ENCODE results near the gene MPZL3.

Gene MPZL3

GRCh38 chr11:118232659-118233058 is 19.5 kb downstream of the MPZL3 start:
- H3K9me3 ChIP-seq (ENCODE audit: control insufficient read depth, insufficient read depth, low read length), result no peaks in the 10 kb centered on the region
- H3K9ac ChIP-seq (ENCODE audit: low read depth, low read length), result no peak overlapping the region
- H3K36me3 ChIP-seq (ENCODE audit: insufficient read depth, low read length), result no peaks in the 10 kb centered on the region
- peaks cover 6% of the 10 kb centered on the region; the same call in 1 of the 2 replicates for H3K4me1 ChIP-seq (ENCODE audit: insufficient read depth, low read length)

GRCh38 chr11:118231461-118231860 is 20.7 kb downstream of the MPZL3 start:
- no peaks in the 10 kb centered on the region; the same call in 1 of the 2 replicates for H3K36me3 ChIP-seq (ENCODE audit: insufficient read depth, low read length)
- no peak overlapping the region for H3K9ac ChIP-seq (ENCODE audit: low read depth, low read length)
- peaks cover 6% of the 10 kb centered on the region; the same call in 1 of the 2 replicates for H3K4me1 ChIP-seq (ENCODE audit: insufficient read depth, low read length)
- H3K9me3 ChIP-seq (ENCODE audit: control insufficient read depth, insufficient read depth, low read length), result no peaks in the 10 kb centered on the region

DNA sequence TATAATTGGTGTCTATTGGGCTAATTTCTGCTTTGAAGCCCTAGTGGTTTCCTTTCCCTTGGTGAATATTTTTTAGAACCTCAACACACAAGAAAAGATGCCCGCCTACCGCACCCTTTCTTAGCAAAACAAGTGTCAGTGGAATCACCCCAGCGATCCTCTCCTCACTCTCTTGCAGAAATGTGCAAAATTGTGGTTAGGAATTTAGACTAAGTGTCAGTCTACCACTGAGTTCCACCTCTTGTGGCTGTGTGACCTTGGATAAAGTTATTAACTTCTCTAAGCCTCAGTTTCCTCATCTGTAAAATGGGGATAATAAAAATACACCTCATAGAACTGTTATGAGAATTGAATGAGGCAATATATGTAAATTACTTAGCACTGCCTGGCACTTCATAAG is 22.1 kb downstream of the MPZL3 start:
- Histone ChIP-seq H3K4me1 (ENCODE audit: insufficient read depth, low read length) (peaks cover 6% of the 10 kb centered on the region; the same call in 1 of the 2 replicates), H3K9ac (ENCODE audit: low read depth, low read length) (no peak overlapping the region), H3K36me3 (ENCODE audit: insufficient read depth, low read length) (no peaks in the 10 kb centered on the region; the same call in 1 of the 2 replicates), H3K9me3 (ENCODE audit: control insufficient read depth, insufficient read depth, low read length) (no peaks in the 10 kb centered on the region)

DNA sequence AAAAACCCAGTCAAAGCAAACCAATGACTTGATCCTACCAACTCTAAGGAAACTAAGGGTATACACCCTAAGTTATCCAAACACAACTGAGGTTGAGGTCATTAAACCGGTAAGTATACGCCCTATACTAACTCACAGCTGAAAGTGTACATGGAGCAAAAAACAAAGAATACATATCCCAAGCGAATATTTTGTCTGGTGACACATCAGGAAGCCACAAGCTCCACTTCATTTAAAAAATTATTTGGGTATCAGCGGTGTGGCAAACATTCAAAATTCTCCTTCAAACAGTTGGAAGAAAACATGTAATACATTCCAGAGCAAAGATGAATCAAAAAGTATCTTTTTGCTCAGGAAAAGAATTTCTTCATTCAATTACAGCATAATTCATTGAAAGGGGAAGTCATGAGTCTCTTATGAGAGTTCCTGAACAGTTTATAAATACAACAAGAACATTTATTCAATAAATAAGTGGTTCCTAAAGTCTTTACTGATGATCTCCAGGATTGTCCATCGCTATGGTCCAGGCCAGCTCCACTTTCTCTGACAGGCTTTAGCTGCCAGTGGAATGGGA is 22.8 kb downstream of the MPZL3 start:
- no peak overlapping the region for H3K9ac ChIP-seq (ENCODE audit: low read depth, low read length)
- H3K9me3 ChIP-seq (ENCODE audit: control insufficient read depth, insufficient read depth, low read length), result no peaks in the 10 kb centered on the region
- no peaks in the 10 kb centered on the region; the same call in 1 of the 2 replicates for H3K36me3 ChIP-seq (ENCODE audit: insufficient read depth, low read length)
- peaks cover 6% of the 10 kb centered on the region; the same call in 1 of the 2 replicates for H3K4me1 ChIP-seq (ENCODE audit: insufficient read depth, low read length)

DNA sequence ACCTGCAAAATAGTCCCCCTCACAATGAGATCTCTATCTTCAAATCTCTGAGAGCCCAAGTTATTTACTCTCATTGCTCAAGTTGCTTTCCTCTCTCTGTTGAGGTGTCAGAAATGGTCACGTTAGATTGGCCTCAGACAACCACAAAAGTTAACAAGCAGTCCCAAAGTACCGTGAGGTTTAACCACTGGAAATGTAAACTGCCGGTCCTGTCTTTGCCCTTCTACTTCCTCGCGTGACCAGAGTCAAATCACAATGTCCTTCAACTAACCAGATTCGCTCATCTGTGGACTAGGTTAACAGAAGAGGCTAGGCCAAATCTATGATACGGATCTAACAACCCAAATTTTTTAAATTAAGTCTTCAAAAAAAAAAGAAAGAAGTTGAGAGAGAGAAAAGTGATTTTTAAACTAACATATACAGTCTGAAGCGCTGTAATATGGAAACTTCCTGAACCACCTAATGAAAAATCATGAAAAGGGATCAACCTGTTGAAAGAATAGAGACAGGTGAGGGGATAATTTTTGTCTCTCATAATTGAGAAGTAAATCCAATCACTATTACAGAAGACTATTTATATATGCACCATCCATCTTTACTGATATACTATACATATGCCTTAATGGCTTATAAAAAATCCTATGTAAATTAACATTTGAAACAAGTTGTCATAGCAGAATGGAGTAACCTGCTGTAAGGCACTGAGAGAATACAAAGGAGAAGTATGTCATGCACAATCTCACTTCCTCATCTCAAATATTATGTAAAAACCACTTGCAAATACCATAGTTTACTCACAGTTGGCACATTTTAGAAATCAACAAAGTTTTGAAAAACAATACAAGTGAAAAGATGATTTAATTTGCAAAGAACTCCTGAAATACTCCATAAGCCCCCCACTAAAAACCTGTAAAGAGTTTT is 24.0 kb downstream of the MPZL3 start:
- H3K4me1 ChIP-seq (ENCODE audit: insufficient read depth, low read length), result peaks cover 6% of the 10 kb centered on the region; the same call in 1 of the 2 replicates
- no peaks in the 10 kb centered on the region for H3K9me3 ChIP-seq (ENCODE audit: control insufficient read depth, insufficient read depth, low read length)
- no peak overlapping the region for H3K9ac ChIP-seq (ENCODE audit: low read depth, low read length)
- H3K36me3 ChIP-seq (ENCODE audit: insufficient read depth, low read length), result no peaks in the 10 kb centered on the region; the same call in 1 of the 2 replicates

- H3K9me3 ChIP-seq (ENCODE audit: control insufficient read depth, insufficient read depth, low read length), result no peaks in the 10 kb centered on the region
- no peaks in the 10 kb centered on the region; the same call in 1 of the 2 replicates for H3K36me3 ChIP-seq (ENCODE audit: insufficient read depth, low read length)
- no peak overlapping the region for H3K9ac ChIP-seq (ENCODE audit: low read depth, low read length)
- H3K4me1 ChIP-seq (ENCODE audit: insufficient read depth, low read length), result no peaks in the 10 kb centered on the region
These were observed 25.4 kb downstream of the MPZL3 start for GRCh38 chr11:118226781-118227180.

- no peaks in the 10 kb centered on the region; the same call in 1 of the 2 replicates for H3K36me3 ChIP-seq (ENCODE audit: insufficient read depth, low read length)
- H3K4me1 ChIP-seq (ENCODE audit: insufficient read depth, low read length), result no peaks in the 10 kb centered on the region
- H3K9me3 ChIP-seq (ENCODE audit: control insufficient read depth, insufficient read depth, low read length), result no peaks in the 10 kb centered on the region
These were observed 25.9 kb downstream of the MPZL3 start for GRCh38 chr11:118226296-118226695.

DNA sequence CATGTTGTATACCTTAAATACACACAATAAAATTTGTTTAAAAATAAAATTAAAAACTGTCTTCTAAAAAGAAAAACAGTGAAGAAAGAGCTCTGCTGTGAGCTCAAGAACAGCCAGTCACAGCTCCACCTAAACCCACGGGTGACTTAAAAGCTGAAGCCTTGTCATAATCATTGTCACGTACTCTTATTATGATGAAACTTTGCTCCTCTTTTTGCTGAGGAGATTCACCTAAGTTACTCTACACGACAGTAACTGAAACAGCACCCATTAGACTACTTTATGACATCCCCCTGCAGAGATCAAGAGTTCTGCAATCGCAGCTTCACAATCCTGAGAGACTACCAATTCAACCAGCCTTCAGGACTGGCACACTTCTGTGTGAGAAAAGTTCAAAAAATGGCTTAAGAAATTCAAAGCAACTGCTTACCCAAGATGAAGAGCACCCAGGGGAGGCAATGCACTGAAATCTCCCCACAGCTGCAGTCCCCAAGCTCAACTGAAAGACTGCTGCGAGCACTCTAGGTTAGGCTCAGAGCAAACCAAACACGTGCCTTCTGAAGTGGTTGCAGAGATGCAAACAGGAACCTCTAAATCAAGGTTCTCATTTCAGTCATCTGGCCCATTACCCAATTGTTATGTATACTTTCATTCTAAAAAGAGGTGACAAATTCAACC is 27.5 kb downstream of the MPZL3 start, which contains the start of gene JAML:
TSS of gene JAML (minus strand) at position 501 of the 678 bp plus-strand sequence. CDS start 10,145 bp downstream, outside the sequence.
- no peak within 1 kb of the TSS for H3K9ac ChIP-seq (ENCODE audit: low read depth, low read length)
- no peaks in the 10 kb centered on the region; the same call in 1 of the 2 replicates for H3K36me3 ChIP-seq (ENCODE audit: insufficient read depth, low read length)
- H3K4me1 ChIP-seq (ENCODE audit: insufficient read depth, low read length), result no peaks in the 10 kb centered on the region
- H3K9me3 ChIP-seq (ENCODE audit: control insufficient read depth, insufficient read depth, low read length), result no peaks in the 10 kb centered on the region

More at GRCh38 chr11:118226296-118226695, 25.9 kb downstream of the MPZL3 start:
- H3K9ac ChIP-seq (ENCODE audit: low read depth, low read length), result no peak overlapping the region

GRCh38 chr11:118223992-118224391 is 28.2 kb downstream of the MPZL3 start:
- H3K4me1 ChIP-seq (ENCODE audit: insufficient read depth, low read length), result no peaks in the 10 kb centered on the region
- no peaks in the 10 kb centered on the region; the same call in 1 of the 2 replicates for H3K36me3 ChIP-seq (ENCODE audit: insufficient read depth, low read length)
- no peak overlapping the region for H3K9ac ChIP-seq (ENCODE audit: low read depth, low read length)
- H3K9me3 ChIP-seq (ENCODE audit: control insufficient read depth, insufficient read depth, low read length), result no peaks in the 10 kb centered on the region

DNA sequence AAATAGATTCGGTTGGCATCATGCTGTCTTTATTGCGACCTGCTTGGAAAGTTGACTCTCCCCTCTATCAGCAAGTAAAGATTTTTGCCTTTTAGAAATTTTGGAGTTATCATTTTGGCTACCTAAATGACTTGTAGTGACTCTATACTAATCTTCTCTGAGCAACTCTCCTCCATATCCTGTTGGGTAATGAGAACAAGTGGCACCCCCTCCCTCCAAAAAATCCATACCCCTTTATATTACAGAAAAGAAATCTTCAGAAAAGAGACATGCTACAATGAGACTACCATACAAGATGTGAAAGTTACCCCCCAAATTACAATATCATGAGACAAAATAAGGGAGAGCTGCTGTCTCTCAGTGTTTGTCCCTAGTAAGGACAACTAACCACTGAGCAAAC is 28.6 kb downstream of the MPZL3 start:
- Histone ChIP-seq H3K36me3 (ENCODE audit: insufficient read depth, low read length) (no peaks in the 10 kb centered on the region; the same call in 1 of the 2 replicates), H3K4me1 (ENCODE audit: insufficient read depth, low read length) (no peaks in the 10 kb centered on the region), H3K9me3 (ENCODE audit: control insufficient read depth, insufficient read depth, low read length) (no peaks in the 10 kb centered on the region), H3K9ac (ENCODE audit: low read depth, low read length) (no peak overlapping the region)

GRCh38 chr11:118222437-118222836 is 29.7 kb downstream of the MPZL3 start:
- no peak overlapping the region for H3K9ac ChIP-seq (ENCODE audit: low read depth, low read length)
- no peaks in the 10 kb centered on the region for H3K4me1 ChIP-seq (ENCODE audit: insufficient read depth, low read length)
- no peaks in the 10 kb centered on the region for H3K9me3 ChIP-seq (ENCODE audit: control insufficient read depth, insufficient read depth, low read length)
- H3K36me3 ChIP-seq (ENCODE audit: insufficient read depth, low read length), result no peaks in the 10 kb centered on the region; the same call in 1 of the 2 replicates

- Histone ChIP-seq H3K9ac (ENCODE audit: low read depth, low read length) (no peak overlapping the region), H3K4me1 (ENCODE audit: insufficient read depth, low read length) (peaks cover 2% of the 10 kb centered on the region; the same call in 1 of the 2 replicates), H3K36me3 (ENCODE audit: insufficient read depth, low read length) (no peaks in the 10 kb centered on the region), H3K9me3 (ENCODE audit: control insufficient read depth, insufficient read depth, low read length) (no peaks in the 10 kb centered on the region)
These were observed 30.7 kb downstream of the MPZL3 start for GRCh38 chr11:118221419-118221818.

DNA sequence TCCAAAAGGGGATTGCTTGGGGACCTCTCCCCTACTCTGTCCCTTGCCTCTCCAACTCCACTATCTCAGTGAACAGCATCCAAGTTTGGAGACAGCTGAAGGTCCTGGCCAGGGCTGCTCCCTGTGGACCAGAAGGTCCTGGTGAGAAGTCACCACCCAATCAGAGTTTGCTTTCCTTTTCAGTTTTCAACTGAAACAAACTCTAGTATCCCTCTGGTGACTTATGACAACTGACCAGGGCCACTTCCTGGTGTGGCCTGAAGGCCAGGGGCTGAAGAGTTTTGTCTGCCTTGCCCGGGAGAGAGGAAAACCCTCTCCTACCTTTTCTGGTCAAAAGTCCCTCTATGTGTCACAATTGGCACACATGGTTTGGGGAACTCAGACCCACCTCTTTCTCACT is 32.4 kb downstream of the MPZL3 start:
- H3K4me1 ChIP-seq (ENCODE audit: insufficient read depth, low read length), result peaks cover 2% of the 10 kb centered on the region; the same call in 1 of the 2 replicates
- no peaks in the 10 kb centered on the region for H3K9me3 ChIP-seq (ENCODE audit: control insufficient read depth, insufficient read depth, low read length)
- H3K9ac ChIP-seq (ENCODE audit: low read depth, low read length), result no peak overlapping the region

DNA sequence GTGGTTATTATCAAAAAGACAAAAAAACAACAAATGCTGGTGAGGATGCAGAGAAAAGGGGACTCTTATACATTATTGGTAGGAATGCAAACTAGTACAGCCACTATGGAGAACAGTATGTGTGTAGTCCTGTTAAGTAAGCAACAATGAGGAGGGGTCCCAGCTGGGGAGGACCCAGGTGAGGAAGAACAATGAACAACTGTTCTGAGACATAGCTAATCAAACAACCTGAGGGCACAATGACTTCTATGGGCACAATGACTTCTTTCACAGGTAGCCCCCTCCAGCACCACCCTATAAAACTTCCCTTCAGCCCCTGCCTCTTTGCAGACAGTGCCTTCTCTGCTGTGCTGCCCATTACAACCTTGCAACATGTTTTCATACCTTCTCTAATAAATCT is 32.9 kb downstream of the MPZL3 start:
- no peaks in the 10 kb centered on the region for H3K9me3 ChIP-seq (ENCODE audit: control insufficient read depth, insufficient read depth, low read length)
- peaks cover 2% of the 10 kb centered on the region; the same call in 1 of the 2 replicates for H3K4me1 ChIP-seq (ENCODE audit: insufficient read depth, low read length)
- H3K9ac ChIP-seq (ENCODE audit: low read depth, low read length), result no peak overlapping the region

More for the DNA sequence above, 32.4 kb downstream of the MPZL3 start:
- H3K36me3 ChIP-seq (ENCODE audit: insufficient read depth, low read length), result no peaks in the 10 kb centered on the region

More for the DNA sequence above, 32.9 kb downstream of the MPZL3 start:
- no peaks in the 10 kb centered on the region for H3K36me3 ChIP-seq (ENCODE audit: insufficient read depth, low read length)

Data from ES-I3 (cell line).